Endothelial cell (in vitro differentiated cells): ENCODE data around the gene PGAM5. TPM values are rescaled to one million over a fixed set of nuclear protein-coding genes. Genes with fewer than 3 reads are reported as not detected.

Experiments
- DNase-seq: peaks from one replicate; pipeline ENCODE4 v3.0.0; 2021; ENCODE audit warnings: low spot score
- H3K27ac Mint-ChIP-seq: one replicate; pipeline ENCODE4 v1.8.0; 2021; ENCODE audit warnings: mixed read lengths, inconsistent platforms; ENCODE audit not compliant: unreplicated experiment
- H3K27me3 Mint-ChIP-seq: one replicate; pipeline ENCODE4 v1.8.0; 2021; ENCODE audit warnings: mild to moderate bottlenecking, moderate library complexity, mixed read lengths, inconsistent platforms; ENCODE audit not compliant: unreplicated experiment
- H3K36me3 Mint-ChIP-seq: one replicate; pipeline ENCODE4 v1.8.0; 2021; ENCODE audit warnings: mild to moderate bottlenecking, low read depth, mixed read lengths, inconsistent platforms; ENCODE audit not compliant: unreplicated experiment
- H3K4me1 Mint-ChIP-seq: one replicate; pipeline ENCODE4 v1.8.0; 2021; ENCODE audit warnings: mild to moderate bottlenecking, mixed read lengths, inconsistent platforms; ENCODE audit not compliant: unreplicated experiment
- H3K4me3 Mint-ChIP-seq: one replicate; pipeline ENCODE4 v1.8.0; 2021; ENCODE audit warnings: mild to moderate bottlenecking, mixed read lengths, inconsistent platforms; ENCODE audit not compliant: unreplicated experiment
- H3K9me3 Mint-ChIP-seq: one replicate; pipeline ENCODE4 v1.8.0; 2021; ENCODE audit warnings: mixed read lengths, inconsistent platforms; ENCODE audit not compliant: unreplicated experiment
- CTCF ChIP-seq: fragments of 200-600 bp; sonication (generic); IDR thresholded peaks from one replicate; pipeline ENCODE4 v1.5.0; 2021; ENCODE audit warnings: antibody characterized with exemption; ENCODE audit not compliant: unreplicated experiment
- total RNA-seq: library from RNA; stranded (reverse); fragmentation: NEBNext Ultra II Directional; extraction: Animal tissue kit (Norgen Biotek cat#: 25700); gene quantifications from one replicate; pipeline ENCODE4 v1.2.1, GENCODE V29; 2021; ENCODE audit not compliant: unreplicated experiment

Gene PGAM5
- total RNA-seq, 1 donor from 2014 or later: 43.9 TPM

GRCh38 chr12:132664206-132665148, 46.2 kb upstream of the PGAM5 start:
- Mint-ChIP-seq H3K4me3 (peak overlapping the region; percentile 52), H3K27me3 (peaks cover 13% of the 10 kb centered on the region), H3K4me1 (peaks cover 64% of the 10 kb centered on the region), H3K27ac (no peak overlapping the region), H3K9me3 (no peaks in the 10 kb centered on the region), H3K36me3 (peaks cover 64% of the 10 kb centered on the region)
- DNase-seq: no peak
- TF ChIP-seq CTCF: no peak

GRCh38 chr12:132665149-132665491, 45.5 kb upstream of the PGAM5 start:
- no peak for DNase-seq
- no peaks in the 10 kb centered on the region for H3K9me3 Mint-ChIP-seq
- H3K27me3 Mint-ChIP-seq: peaks cover 11% of the 10 kb centered on the region
- H3K27ac Mint-ChIP-seq: no peak overlapping the region
- H3K36me3 Mint-ChIP-seq: peaks cover 59% of the 10 kb centered on the region
- H3K4me3 Mint-ChIP-seq: no peak overlapping the region
- H3K4me1 Mint-ChIP-seq: peaks cover 61% of the 10 kb centered on the region
- no peak for TF ChIP-seq CTCF

GRCh38 chr12:132665794-132666193, 44.8 kb upstream of the PGAM5 start:
- no peak for TF ChIP-seq CTCF
- peaks cover 53% of the 10 kb centered on the region for H3K36me3 Mint-ChIP-seq
- H3K4me3 Mint-ChIP-seq: peak overlapping the region; percentile 52
- peaks cover 11% of the 10 kb centered on the region for H3K27me3 Mint-ChIP-seq
- no peak for DNase-seq
- no peak overlapping the region for H3K27ac Mint-ChIP-seq
- H3K4me1 Mint-ChIP-seq: peaks cover 54% of the 10 kb centered on the region
- no peaks in the 10 kb centered on the region for H3K9me3 Mint-ChIP-seq

GRCh38 chr12:132668191-132669088, 42.2 kb upstream of the PGAM5 start:
- Mint-ChIP-seq H3K4me3 (no peak overlapping the region), H3K4me1 (peaks cover 31% of the 10 kb centered on the region), H3K27me3 (peaks cover 7% of the 10 kb centered on the region), H3K27ac (no peak overlapping the region), H3K36me3 (peaks cover 43% of the 10 kb centered on the region), H3K9me3 (no peaks in the 10 kb centered on the region)
- TF ChIP-seq CTCF: no peak
- DNase-seq: no peak
